Vagina (tissue), 2 donors: ENCODE data around the gene AMOTL1. TPM values are rescaled to one million over a fixed set of nuclear protein-coding genes. Genes with fewer than 3 reads are reported as not detected.
A peak's percentile ranks its signal among the peaks of the same experiment; 100 is the strongest.
"Not testable (repeated sequence)": the region's sequence is repeated elsewhere in the genome, so short reads cannot be mapped to it uniquely, and the experiment has no call there.

Experiments
- DNase-seq, 2 donors: peaks; one replicate each; pipeline ENCODE4 v3.0.0-alpha.2; 2017; ENCODE audit errors: extremely low spot score in 2 of 2
- H3K27ac ChIP-seq: fragments of 200-600 bp; sonication (generic); one replicate; pipeline ENCODE4 v1.5.1; 2019
- H3K27me3 ChIP-seq: fragments of 200-600 bp; sonication (generic); one replicate; pipeline ENCODE4 v1.5.1; 2019
- H3K36me3 ChIP-seq, 2 donors: fragments of 200-600 bp; sonication (generic); one replicate each; pipeline ENCODE4 v1.5.1; 2017 to 2019
- H3K4me1 ChIP-seq: fragments of 200-600 bp; sonication (generic); one replicate; pipeline ENCODE4 v1.5.1; 2019
- H3K4me3 ChIP-seq, 2 donors: fragments of 200-600 bp; sonication (generic); 1 replicate in 1 of 2; 2 replicates in 1 of 2; pipeline ENCODE4 v1.5.1; 2016 to 2019
- H3K9me3 ChIP-seq: fragments of 200-600 bp; sonication (generic); one replicate; pipeline ENCODE4 v1.5.1; 2019
- POLR2A ChIP-seq, 2 donors: fragments of 450-650 bp; IDR thresholded peaks; one replicate each; pipeline ENCODE4 v1.6.1; 2017; ENCODE audit warnings: antibody characterized with exemption in 2 of 2, mild to moderate bottlenecking in 2 of 2, moderate library complexity in 2 of 2
- POLR2AphosphoS5 ChIP-seq, 2 donors: sonication (generic); formaldehyde crosslinking; IDR thresholded peaks; one replicate each; pipeline ENCODE4 v1.9.0; 2017; ENCODE audit warnings: antibody characterized with exemption in 2 of 2, mild to moderate bottlenecking in 2 of 2, low read depth in 1 of 2; ENCODE audit not compliant: insufficient read depth in 1 of 2
- intact Hi-C: fragments of 100-400 bp; cut with DNase I; formaldehyde crosslinking; loops from one replicate; pipeline ENCODE4 v1.15.1; 2023
- total RNA-seq: library from RNA; depleted of rRNA; stranded (reverse); fragments of >200 nt; gene quantifications from one replicate; pipeline ENCODE4 v1.2.3, GENCODE V29; 2016
- TF ChIP-seq, protein P1 (sequence below), 3 experiments: fragments of 450-650 bp in 2 of 3; fragments of 200-600 bp in 1 of 3; sonication (generic) in 1 of 3; IDR thresholded peaks; one replicate each; pipeline ENCODE4 v1.5.1; 2017 to 2019; ENCODE audit warnings: antibody characterized with exemption in 3 of 3, mild to moderate bottlenecking in 2 of 3, moderate library complexity in 2 of 3

Gene AMOTL1
- total RNA-seq, 1 donor from 2014 or later: 45.7 TPM

DNA sequence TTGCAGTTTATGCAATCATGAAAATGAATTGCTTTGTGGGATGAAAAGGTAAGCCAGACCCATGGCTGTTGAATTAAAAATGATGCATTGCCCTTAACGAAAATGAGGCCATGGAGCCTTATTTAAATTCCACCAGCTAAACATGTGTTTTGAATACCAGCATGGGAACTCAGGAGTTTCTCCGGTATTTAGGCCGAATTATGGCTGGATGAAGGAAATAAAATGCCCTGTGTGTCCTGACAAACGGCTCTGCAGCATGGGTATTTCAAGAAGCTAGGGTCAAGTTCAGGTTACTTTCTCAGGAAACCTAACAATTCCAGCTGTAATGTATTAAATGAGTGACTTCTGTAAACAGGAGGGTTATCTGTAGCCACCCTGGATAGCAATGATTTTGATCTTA, 38.3 kb downstream of the AMOTL1 start:
- Histone ChIP-seq H3K27me3 (no peaks in the 10 kb centered on the region), H3K36me3 (peaks cover 0 to 10% of the 10 kb centered on the region in 2 donors), H3K4me1 (peaks cover 41% of the 10 kb centered on the region), H3K27ac (no peak overlapping the region), H3K9me3 (no peaks in the 10 kb centered on the region), H3K4me3 (no peak overlapping the region)
- intact Hi-C loops: no loop called here
- DNase-seq: no peak
- TF ChIP-seq, protein P1, sequence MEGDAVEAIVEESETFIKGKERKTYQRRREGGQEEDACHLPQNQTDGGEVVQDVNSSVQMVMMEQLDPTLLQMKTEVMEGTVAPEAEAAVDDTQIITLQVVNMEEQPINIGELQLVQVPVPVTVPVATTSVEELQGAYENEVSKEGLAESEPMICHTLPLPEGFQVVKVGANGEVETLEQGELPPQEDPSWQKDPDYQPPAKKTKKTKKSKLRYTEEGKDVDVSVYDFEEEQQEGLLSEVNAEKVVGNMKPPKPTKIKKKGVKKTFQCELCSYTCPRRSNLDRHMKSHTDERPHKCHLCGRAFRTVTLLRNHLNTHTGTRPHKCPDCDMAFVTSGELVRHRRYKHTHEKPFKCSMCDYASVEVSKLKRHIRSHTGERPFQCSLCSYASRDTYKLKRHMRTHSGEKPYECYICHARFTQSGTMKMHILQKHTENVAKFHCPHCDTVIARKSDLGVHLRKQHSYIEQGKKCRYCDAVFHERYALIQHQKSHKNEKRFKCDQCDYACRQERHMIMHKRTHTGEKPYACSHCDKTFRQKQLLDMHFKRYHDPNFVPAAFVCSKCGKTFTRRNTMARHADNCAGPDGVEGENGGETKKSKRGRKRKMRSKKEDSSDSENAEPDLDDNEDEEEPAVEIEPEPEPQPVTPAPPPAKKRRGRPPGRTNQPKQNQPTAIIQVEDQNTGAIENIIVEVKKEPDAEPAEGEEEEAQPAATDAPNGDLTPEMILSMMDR (IDR thresholded peaks at IDR 0.05): no peak
- TF ChIP-seq POLR2AphosphoS5 (IDR thresholded peaks at IDR 0.05; ENCODE audit: insufficient read depth in 1 of 2, low read depth in 1 of 2) (no peak), POLR2A (IDR thresholded peaks at IDR 0.05) (no peak)

DNA sequence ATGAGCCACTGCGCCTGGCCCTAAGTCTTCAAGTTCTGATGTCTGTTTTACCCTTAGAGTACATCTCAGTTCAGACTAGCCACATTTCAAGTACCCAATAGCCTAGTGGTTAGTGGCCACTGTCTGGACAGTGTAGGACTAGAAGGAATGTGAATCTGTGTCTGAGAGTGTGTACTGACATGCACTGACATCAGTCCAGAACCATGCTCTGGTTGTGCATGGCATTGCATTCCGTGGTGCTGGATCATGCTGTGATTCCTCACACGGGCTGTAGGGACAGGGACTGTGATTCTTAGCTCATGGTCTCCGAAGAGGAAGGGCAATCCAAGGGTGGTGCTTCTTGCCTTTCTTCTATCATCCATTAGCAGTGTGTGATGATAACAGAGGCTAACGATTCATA, 41.1 kb downstream of the AMOTL1 start:
- DNase-seq: no peak
- Histone ChIP-seq H3K27ac (no peak overlapping the region), H3K4me3 (no peak overlapping the region), H3K9me3 (no peaks in the 10 kb centered on the region), H3K4me1 (peaks cover 37% of the 10 kb centered on the region), H3K36me3 (no peaks in the 10 kb centered on the region), H3K27me3 (no peaks in the 10 kb centered on the region)
- intact Hi-C loops: no loop called here
- no peak for TF ChIP-seq POLR2AphosphoS5 (IDR thresholded peaks at IDR 0.05; ENCODE audit: insufficient read depth in 1 of 2, low read depth in 1 of 2)
- TF ChIP-seq POLR2A (IDR thresholded peaks at IDR 0.05): no peak
- TF ChIP-seq, protein P1 (IDR thresholded peaks at IDR 0.05): no peak

DNA sequence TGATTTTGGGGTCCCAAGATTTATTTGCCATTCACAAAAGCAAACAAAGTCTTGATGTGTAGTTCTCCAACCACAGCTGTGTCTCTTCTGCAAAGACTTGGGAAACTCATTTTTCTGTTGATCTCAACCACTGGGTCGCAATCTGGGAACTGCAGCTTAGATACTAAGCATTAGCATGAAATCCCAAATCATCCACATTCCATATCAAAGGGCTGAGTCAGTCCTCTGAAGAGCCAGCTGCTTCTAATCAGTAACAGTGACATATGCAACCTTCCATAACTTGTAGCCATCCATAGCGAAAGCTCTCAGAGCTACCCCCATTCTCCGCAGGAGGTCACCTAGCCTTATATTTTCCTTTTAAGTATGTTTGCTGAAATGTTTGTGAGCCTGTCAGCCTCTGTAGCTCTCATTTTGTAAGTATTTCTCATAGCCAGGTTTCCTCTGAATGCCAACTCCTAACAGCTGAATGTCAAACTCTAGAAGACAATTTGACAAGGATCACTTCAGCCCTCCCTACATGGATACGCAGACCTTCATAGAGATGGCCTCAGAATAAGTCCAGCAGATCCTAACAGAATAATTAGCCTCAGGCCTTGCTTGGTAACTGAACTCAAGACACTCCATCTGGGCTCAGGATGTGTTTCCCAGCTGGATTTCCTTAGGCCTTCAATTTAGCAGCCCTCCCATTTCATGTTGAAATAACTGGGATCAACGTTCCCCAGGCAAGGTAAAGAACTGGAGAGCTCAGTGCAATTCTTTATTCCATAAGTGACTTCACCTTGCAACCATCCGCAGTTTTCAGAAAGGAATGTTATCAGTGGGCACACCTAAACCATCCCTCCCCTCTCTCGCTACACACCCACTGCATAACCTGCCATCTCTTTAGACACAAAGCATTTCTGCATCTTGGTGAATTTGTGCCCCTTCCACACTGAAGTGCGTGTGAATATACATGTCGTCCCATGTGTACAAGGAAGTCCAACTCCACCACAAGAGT, 44.9 kb downstream of the AMOTL1 start:
- H3K27me3 ChIP-seq, intact Hi-C loops, H3K9me3 ChIP-seq, H3K36me3 ChIP-seq, DNase-seq, H3K4me3 ChIP-seq: not testable (repeated sequence)
- Histone ChIP-seq H3K4me1 (peaks cover 22% of the 10 kb centered on the region), H3K27ac (peak overlapping the region; percentile 47)

DNA sequence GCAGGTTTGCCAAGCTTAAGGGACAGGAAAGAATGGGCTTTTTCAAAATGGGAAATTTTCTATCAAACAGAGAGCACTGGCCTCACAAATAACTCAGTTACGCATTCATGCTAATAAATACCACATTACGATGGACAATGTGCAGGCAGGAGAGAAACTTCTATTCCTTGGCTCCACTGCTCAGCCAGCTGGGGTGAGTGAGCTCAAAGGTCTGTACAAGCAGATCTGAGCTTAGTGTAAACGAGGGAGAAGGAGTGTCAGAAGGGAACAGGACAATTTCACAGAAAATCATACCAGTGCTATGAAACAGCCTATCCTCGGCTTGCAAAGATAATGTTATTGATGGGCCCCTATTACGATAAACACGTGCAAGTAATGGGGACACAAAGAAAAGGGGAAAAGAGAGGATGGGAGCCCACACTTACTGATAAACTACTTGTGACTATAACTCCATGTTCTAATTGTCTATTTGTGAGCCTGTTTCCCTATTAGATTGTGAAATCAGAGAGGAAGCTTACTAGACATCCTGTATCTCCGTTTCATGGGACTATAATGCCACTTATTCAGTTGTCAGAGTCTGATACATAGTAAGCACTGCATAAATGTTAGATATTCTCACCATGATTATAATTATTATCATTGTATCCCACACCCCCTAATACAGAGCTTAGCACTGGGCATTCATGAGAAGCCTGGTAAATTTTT, 46.3 kb downstream of the AMOTL1 start:
- Histone ChIP-seq H3K9me3 (no peaks in the 10 kb centered on the region), H3K36me3 (peaks cover 0 to 5% of the 10 kb centered on the region in 2 donors), H3K4me1 (peaks cover 22% of the 10 kb centered on the region), H3K27me3 (no peaks in the 10 kb centered on the region), H3K4me3 (no peak overlapping the region), H3K27ac (peak overlapping the region; percentile 47)
- no peak for DNase-seq
- TF ChIP-seq, protein P1 (IDR thresholded peaks at IDR 0.05): no peak
- no peak for TF ChIP-seq POLR2AphosphoS5 (IDR thresholded peaks at IDR 0.05; ENCODE audit: insufficient read depth in 1 of 2, low read depth in 1 of 2)
- no peak for TF ChIP-seq POLR2A (IDR thresholded peaks at IDR 0.05)
- intact Hi-C loops: no loop called here

DNA sequence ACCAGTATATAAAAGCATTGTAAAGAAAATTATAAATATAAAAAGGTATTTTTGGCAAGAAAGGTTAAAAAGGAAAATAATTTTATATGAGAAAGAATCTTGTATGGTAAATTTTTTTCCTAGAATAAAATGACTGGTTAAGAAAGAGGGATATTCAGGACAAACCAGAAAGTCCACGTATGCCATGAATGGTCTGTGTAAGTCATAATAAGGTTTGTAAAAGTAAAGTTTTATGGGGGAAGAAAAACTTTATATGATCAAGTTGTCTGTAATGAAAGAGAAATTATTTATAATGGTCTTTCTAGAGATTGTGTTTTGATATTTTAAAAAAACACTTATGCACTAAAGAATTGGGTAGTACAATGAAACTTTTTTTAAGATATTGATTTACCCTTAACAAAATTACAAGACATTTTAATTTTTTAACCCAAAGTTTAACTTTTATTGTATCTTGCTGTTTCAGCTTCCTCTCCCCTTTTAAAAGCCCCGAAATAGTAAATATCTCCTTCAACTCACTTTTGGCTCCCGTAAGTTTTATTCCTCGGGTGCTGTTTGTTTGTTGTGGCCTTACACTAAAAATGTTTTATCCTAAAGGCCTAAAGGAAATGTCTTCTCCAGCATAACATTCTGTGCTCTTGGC, 47.7 kb downstream of the AMOTL1 start:
- H3K27ac ChIP-seq: no peak overlapping the region
- intact Hi-C loops: no loop called here
- no peaks in the 10 kb centered on the region for H3K9me3 ChIP-seq
- H3K4me3 ChIP-seq: no peak overlapping the region
- H3K36me3 ChIP-seq: peaks cover 0 to 5% of the 10 kb centered on the region in 2 donors
- TF ChIP-seq, protein P1 (IDR thresholded peaks at IDR 0.05): no peak
- TF ChIP-seq POLR2AphosphoS5 (IDR thresholded peaks at IDR 0.05; ENCODE audit: insufficient read depth in 1 of 2, low read depth in 1 of 2): no peak
- no peak for TF ChIP-seq POLR2A (IDR thresholded peaks at IDR 0.05)
- DNase-seq: no peak
- H3K4me1 ChIP-seq: peaks cover 22% of the 10 kb centered on the region
- H3K27me3 ChIP-seq: no peaks in the 10 kb centered on the region
